H1 (cell line): ENCODE results near the gene RWDD3. TPM values are rescaled to one million over a fixed set of nuclear protein-coding genes. Genes with fewer than 3 reads are reported as not detected.

Experiments
- polyA plus RNA-seq, 7 experiments: library from polyadenylated mRNA; depleted of rRNA in 3 of 7; stranded (reverse) in 5 of 7; unstranded in 2 of 7; fragments of >200 nt in 5 of 7; fragments of 200-250 nt in 2 of 7; gene quantifications; 1 replicate in 5 of 7; 2 replicates in 1 of 7; 4 replicates in 1 of 7; pipeline versions ENCODE4 v1.2.1 to v1.2.3, GENCODE V29; 2011 to 2013; ENCODE audit warnings: missing spikeins in 2 of 7, mixed read lengths in 2 of 7
- total RNA-seq: library from RNA; stranded (reverse); fragmentation: NEBNext Ultra II Directional; extraction: Animal tissue kit (Norgen Biotek cat#: 25700); gene quantifications from 2 replicates; pipeline ENCODE4 v1.2.1, GENCODE V29; 2021
- TF ChIP-seq, protein P1 (sequence below): fragments of 300-600 bp; sonication (generic); IDR thresholded peaks from 2 replicates; pipeline ENCODE4 v1.7.1; 2012; ENCODE audit warnings: low read length, moderate library complexity, mild to moderate bottlenecking, inconsistent platforms; ENCODE audit not compliant: insufficient replicate concordance

RWDD3 gene
- total and polyA plus RNA-seq, 2 of the 8 experiments (the other 6 are each of a cell fraction or from before 2014, with no cell fraction given), result 7.9 to 14.5 TPM

GRCh38 chr1:95209291-95209690 lies 24.7 kb upstream of the RWDD3 start (continued):
- TF ChIP-seq, protein P1, sequence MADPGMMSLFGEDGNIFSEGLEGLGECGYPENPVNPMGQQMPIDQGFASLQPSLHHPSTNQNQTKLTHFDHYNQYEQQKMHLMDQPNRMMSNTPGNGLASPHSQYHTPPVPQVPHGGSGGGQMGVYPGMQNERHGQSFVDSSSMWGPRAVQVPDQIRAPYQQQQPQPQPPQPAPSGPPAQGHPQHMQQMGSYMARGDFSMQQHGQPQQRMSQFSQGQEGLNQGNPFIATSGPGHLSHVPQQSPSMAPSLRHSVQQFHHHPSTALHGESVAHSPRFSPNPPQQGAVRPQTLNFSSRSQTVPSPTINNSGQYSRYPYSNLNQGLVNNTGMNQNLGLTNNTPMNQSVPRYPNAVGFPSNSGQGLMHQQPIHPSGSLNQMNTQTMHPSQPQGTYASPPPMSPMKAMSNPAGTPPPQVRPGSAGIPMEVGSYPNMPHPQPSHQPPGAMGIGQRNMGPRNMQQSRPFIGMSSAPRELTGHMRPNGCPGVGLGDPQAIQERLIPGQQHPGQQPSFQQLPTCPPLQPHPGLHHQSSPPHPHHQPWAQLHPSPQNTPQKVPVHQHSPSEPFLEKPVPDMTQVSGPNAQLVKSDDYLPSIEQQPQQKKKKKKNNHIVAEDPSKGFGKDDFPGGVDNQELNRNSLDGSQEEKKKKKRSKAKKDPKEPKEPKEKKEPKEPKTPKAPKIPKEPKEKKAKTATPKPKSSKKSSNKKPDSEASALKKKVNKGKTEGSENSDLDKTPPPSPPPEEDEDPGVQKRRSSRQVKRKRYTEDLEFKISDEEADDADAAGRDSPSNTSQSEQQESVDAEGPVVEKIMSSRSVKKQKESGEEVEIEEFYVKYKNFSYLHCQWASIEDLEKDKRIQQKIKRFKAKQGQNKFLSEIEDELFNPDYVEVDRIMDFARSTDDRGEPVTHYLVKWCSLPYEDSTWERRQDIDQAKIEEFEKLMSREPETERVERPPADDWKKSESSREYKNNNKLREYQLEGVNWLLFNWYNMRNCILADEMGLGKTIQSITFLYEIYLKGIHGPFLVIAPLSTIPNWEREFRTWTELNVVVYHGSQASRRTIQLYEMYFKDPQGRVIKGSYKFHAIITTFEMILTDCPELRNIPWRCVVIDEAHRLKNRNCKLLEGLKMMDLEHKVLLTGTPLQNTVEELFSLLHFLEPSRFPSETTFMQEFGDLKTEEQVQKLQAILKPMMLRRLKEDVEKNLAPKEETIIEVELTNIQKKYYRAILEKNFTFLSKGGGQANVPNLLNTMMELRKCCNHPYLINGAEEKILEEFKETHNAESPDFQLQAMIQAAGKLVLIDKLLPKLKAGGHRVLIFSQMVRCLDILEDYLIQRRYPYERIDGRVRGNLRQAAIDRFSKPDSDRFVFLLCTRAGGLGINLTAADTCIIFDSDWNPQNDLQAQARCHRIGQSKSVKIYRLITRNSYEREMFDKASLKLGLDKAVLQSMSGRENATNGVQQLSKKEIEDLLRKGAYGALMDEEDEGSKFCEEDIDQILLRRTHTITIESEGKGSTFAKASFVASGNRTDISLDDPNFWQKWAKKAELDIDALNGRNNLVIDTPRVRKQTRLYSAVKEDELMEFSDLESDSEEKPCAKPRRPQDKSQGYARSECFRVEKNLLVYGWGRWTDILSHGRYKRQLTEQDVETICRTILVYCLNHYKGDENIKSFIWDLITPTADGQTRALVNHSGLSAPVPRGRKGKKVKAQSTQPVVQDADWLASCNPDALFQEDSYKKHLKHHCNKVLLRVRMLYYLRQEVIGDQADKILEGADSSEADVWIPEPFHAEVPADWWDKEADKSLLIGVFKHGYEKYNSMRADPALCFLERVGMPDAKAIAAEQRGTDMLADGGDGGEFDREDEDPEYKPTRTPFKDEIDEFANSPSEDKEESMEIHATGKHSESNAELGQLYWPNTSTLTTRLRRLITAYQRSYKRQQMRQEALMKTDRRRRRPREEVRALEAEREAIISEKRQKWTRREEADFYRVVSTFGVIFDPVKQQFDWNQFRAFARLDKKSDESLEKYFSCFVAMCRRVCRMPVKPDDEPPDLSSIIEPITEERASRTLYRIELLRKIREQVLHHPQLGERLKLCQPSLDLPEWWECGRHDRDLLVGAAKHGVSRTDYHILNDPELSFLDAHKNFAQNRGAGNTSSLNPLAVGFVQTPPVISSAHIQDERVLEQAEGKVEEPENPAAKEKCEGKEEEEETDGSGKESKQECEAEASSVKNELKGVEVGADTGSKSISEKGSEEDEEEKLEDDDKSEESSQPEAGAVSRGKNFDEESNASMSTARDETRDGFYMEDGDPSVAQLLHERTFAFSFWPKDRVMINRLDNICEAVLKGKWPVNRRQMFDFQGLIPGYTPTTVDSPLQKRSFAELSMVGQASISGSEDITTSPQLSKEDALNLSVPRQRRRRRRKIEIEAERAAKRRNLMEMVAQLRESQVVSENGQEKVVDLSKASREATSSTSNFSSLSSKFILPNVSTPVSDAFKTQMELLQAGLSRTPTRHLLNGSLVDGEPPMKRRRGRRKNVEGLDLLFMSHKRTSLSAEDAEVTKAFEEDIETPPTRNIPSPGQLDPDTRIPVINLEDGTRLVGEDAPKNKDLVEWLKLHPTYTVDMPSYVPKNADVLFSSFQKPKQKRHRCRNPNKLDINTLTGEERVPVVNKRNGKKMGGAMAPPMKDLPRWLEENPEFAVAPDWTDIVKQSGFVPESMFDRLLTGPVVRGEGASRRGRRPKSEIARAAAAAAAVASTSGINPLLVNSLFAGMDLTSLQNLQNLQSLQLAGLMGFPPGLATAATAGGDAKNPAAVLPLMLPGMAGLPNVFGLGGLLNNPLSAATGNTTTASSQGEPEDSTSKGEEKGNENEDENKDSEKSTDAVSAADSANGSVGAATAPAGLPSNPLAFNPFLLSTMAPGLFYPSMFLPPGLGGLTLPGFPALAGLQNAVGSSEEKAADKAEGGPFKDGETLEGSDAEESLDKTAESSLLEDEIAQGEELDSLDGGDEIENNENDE, result no peak
